Muscle of arm (tissue), 12 donors: ENCODE measurements around the gene SECISBP2. TPM values are rescaled to one million over a fixed set of nuclear protein-coding genes. Genes with fewer than 3 reads are reported as not detected.

ENCODE experiments used
- DNase-seq: peaks from one replicate; pipeline ENCODE4 v3.0.0-alpha.2; 2013
- polyA plus RNA-seq, 12 donors: library from polyadenylated mRNA; unstranded; fragments of 120-200 nt; gene quantifications; one replicate each; pipeline ENCODE4 v1.2.1, GENCODE V29; 2013; ENCODE audit not compliant: insufficient read length in 12 of 12

The SECISBP2 gene
- polyA plus RNA-seq, 12 donors = 32.3 to 68.2 (median 45.0) TPM; not detected in 1

DNA sequence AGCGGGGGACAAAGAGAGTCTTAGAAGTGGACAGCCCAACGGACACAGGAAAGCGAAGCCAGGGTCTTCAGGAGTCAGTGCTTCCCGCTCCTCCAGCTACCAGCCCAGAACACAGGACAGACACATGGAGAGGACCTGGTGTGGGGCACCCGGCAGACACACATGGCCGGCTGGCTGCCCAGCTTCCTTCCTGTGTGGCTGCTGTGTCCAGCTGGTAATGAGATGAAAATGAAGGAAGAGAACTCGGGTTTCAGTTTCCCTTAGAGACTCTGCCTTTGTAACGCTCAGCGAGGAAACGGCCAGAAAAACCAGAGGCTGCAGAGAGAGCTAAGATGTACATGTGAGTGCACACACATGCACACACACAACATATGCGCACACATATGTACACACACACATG, 87.5 kb downstream of the SECISBP2 start:
- DNase-seq = peak; percentile 53

DNA sequence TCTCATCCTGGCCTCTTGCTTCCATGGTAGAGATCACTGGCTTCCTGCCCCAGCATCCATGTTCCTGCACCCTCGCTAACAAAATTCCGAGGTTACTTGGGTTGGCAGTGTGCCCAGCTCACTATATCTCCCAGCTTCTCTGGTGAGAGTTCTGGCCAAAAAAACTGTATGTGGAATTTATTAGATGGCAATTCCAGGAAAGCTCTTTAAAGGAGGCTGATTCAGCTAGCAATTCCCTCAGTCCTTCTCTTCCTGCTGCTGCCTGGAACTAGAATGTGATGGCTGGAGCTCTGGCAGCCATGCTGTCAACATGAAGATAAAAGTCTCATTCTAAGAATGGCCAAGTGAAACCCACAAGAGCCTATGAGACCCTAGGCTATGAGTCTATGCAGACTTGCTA, 88.8 kb downstream of the SECISBP2 start:
- DNase-seq = no peak

DNA sequence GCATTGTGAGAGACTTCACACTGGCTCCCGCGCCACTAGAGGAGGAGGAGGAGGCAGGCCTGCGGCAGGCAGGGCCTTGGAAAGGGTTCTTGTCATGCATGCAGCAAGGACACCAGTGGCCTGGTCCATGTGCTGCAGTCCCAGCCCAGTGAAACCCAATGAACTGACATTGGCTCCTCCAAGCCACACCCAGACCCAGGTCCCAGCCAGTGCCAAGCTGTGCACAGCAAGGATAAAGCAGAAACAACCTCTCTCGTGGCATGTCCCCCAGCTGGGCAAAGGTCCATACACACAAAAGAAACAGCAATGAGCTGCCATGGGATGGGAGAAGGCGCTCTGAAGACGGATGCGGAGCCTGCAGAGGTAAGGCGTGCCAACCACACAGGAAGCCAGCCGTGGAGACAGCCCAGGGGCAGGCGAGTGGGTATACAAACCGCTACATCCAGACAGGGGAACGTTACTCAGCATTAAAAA, 90.4 kb downstream of the SECISBP2 start:
- DNase-seq = no peak

Other genes starting within 250 kb of the SECISBP2 start
- gene SHC3, start 139.7 kb upstream of the SECISBP2 start, polyA plus RNA-seq = 1 to 10 TPM in 2 of 12 donors, under 1 TPM in 9, not detected in 1; 0.52 to 1.4 (median 0.81) TPM
- 10 to 100 TPM in 11 of 12 donors, not detected in 1; 22.8 to 63.7 (median 33.8) TPM for gene CKS2, start 7.3 kb upstream of the SECISBP2 start, polyA plus RNA-seq
- 10 to 100 TPM in 11 of 12 donors, not detected in 1; 12.7 to 36.6 (median 23.6) TPM for gene SEMA4D, start 179.6 kb downstream of the SECISBP2 start, polyA plus RNA-seq